Measurements from ENCODE around the gene FLNB.

DNA sequence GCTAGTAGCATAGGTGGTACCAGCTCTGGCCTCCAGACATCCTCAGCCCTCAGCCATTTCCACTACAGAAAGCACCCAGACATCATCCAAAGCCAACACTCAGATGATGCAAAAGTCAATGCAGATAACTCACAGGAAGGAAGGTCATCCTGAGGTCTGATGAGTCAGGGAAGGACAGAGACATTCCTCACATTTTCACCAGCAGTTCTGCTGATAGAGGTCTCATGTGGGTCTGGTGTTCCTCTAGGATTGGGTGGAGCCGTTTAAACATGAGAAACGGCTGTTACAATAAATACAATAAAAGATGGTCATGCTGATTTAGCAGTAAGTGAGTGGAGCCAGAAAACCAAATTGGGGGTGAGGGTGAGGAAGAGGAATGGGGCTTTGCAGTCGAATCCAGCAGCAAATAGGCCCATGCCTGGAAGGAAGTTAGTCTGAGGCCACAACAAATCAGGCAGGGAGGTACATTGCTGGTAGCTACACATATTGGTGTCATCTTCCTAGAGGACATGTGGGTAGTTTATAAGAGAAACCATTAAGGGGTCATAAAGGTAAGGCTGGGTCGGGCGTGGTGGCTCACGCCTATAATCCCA lies 33.3 kb upstream of the FLNB start:
- TF ChIP-seq POLR2A (IDR thresholded peaks at IDR 0.05; ENCODE audit: low read length) (no peak), GATA1 (IDR thresholded peaks at IDR 0.05; ENCODE audit: low read depth, low read length) (no peak)
